SH-SY5Y (cell line): ENCODE measurements around the gene TTC39C.

ENCODE experiments used
- GATA2 ChIP-seq: IDR thresholded peaks from 2 replicates; pipeline ENCODE4 v1.6.1; 2011; ENCODE audit warnings: mild to moderate bottlenecking, low read depth, low read length
- GATA3 ChIP-seq: IDR thresholded peaks from 2 replicates; pipeline ENCODE4 v1.6.1; 2011; ENCODE audit warnings: low read depth, mild to moderate bottlenecking, low read length, moderate library complexity

- TF ChIP-seq GATA3: no peak
- no peak for TF ChIP-seq GATA2
Measured at GRCh38 chr18:24048261-24048660, 33.7 kb downstream of the TTC39C start.
